Left lung (tissue), 10 donors: ENCODE results near the gene KRT23. TPM values are rescaled to one million over a fixed set of nuclear protein-coding genes. Genes with fewer than 3 reads are reported as not detected.

ENCODE experiments used
- ATAC-seq: fragments of 200-7000 bp; cut with Tn5 transposase; one replicate; pipeline ENCODE4 v1.9.1; 2020; ENCODE audit warnings: moderate library complexity
- DNase-seq, 4 donors: peaks; one replicate each; pipeline ENCODE4 v3.0.0-alpha.2; 2013 to 2020
- H3K27ac ChIP-seq, 2 donors: fragments of 200-600 bp; sonication (generic) in 1 of 2; one replicate each; pipeline versions ENCODE4 v1.5.0 to v1.8.0; 2020 to 2021
- H3K27me3 ChIP-seq, 2 donors: fragments of 200-600 bp; sonication (generic) in 1 of 2; one replicate each; pipeline versions ENCODE4 v1.5.0 to v1.8.0; 2020 to 2021
- H3K36me3 ChIP-seq, 2 donors: fragments of 200-600 bp; sonication (generic) in 1 of 2; one replicate each; pipeline versions ENCODE4 v1.5.0 to v1.8.0; 2020 to 2021
- H3K4me1 ChIP-seq, 2 donors: fragments of 200-600 bp; one replicate each; pipeline ENCODE4 v1.8.0; 2021
- H3K4me3 ChIP-seq, 2 donors: fragments of 200-600 bp; sonication (generic) in 1 of 2; one replicate each; pipeline versions ENCODE4 v1.5.0 to v1.8.0; 2020 to 2021; ENCODE audit warnings: mild to moderate bottlenecking in 1 of 2
- H3K9me3 ChIP-seq, 2 donors: fragments of 200-600 bp; sonication (generic) in 1 of 2; one replicate each; pipeline versions ENCODE4 v1.5.0 to v1.8.0; 2020 to 2021
- intact Hi-C, 2 donors: fragments of 100-400 bp; cut with DNase I; formaldehyde crosslinking; loops; one replicate each; pipeline versions ENCODE4 v1.11.2 to v1.14.2; 2022
- polyA plus RNA-seq, 6 donors: library from polyadenylated mRNA; unstranded; fragments of 120-200 nt; gene quantifications; one replicate each; pipeline ENCODE4 v1.2.1, GENCODE V29; 2013; ENCODE audit not compliant: insufficient read length in 6 of 6
- total RNA-seq, 2 donors: library from RNA; stranded (reverse); fragmentation: NEBNext Ultra II Directional; extraction: Animal tissue kit (Norgen Biotek cat#: 25700); gene quantifications; one replicate each; pipeline ENCODE4 v1.2.1, GENCODE V29; 2021
- TF ChIP-seq, protein P1 (sequence below), 2 donors: fragments of 200-600 bp; sonication (generic) in 1 of 2; IDR thresholded peaks; one replicate each; pipeline versions ENCODE4 v1.5.0 to v1.8.0; 2021; ENCODE audit warnings: antibody characterized with exemption in 2 of 2
- donor health status: DM: no; HTN: yes; CAD: no.
- donor health status: DM: no; HTN: no; CAD: no.

Gene KRT23
- total and polyA plus RNA-seq, 8 donors: 0.09 to 5.6 (median 0.29) TPM; not detected in 1

DNA sequence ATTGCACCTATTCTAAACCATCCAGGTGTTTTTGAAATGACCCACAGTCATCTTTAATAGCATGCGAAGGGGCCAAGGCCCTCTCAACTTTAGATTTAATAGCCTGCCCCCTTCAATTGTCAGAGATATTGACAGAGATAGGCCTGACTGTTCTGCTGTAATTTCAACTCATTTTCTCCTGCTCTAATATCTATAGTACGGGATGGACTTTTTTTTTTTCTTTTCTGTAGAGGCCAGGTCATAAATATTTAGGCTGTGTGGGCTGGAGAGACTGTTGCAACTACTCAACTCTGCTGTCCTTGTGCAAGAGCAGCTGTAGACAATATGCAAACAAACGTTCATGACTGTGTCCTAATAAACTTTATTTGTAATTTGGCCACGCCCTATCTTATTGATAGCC, 27.7 kb downstream of the KRT23 start:
- intact Hi-C loops: loop anchor here in 1 of 2 donors (10.0 kb wide), 1 partner anchor 635 kb away; no protein-coding TSS in a partner anchor
- peaks cover 0 to 38% of the 10 kb centered on the region in 2 donors for H3K4me1 ChIP-seq
- DNase-seq: peak in 1 of 4 donors; percentile 18
- no peak overlapping the region for H3K4me3 ChIP-seq
- no peaks in the 10 kb centered on the region for H3K36me3 ChIP-seq
- peaks cover 0 to 25% of the 10 kb centered on the region in 2 donors for H3K27me3 ChIP-seq
- TF ChIP-seq, protein P1, sequence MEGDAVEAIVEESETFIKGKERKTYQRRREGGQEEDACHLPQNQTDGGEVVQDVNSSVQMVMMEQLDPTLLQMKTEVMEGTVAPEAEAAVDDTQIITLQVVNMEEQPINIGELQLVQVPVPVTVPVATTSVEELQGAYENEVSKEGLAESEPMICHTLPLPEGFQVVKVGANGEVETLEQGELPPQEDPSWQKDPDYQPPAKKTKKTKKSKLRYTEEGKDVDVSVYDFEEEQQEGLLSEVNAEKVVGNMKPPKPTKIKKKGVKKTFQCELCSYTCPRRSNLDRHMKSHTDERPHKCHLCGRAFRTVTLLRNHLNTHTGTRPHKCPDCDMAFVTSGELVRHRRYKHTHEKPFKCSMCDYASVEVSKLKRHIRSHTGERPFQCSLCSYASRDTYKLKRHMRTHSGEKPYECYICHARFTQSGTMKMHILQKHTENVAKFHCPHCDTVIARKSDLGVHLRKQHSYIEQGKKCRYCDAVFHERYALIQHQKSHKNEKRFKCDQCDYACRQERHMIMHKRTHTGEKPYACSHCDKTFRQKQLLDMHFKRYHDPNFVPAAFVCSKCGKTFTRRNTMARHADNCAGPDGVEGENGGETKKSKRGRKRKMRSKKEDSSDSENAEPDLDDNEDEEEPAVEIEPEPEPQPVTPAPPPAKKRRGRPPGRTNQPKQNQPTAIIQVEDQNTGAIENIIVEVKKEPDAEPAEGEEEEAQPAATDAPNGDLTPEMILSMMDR (IDR thresholded peaks at IDR 0.05): no peak
- peak overlapping the region in 1 of 2 donors; percentile 0 for H3K27ac ChIP-seq
- H3K9me3 ChIP-seq: no peaks in the 10 kb centered on the region
- peak; percentile 56 for ATAC-seq

DNA sequence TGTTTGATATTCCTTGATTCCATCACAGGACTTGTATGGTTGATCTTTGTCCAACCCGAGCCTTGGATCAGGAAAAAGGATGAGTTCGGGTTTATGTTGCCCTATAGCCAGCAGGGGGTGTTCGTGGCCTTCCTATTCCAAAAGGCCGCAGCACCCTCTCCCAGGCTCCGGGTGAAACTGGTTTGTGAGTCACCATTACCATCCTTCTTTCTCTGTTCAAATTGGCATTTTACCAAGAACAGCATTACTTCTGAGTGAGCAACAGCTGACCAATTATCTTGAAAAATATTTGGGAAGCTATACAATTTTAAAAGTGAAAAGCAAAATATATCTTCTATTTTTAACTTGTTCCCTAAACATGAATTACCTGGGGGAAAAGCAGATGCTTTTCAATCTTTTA, 28.1 kb downstream of the KRT23 start:
- H3K4me3 ChIP-seq: no peak overlapping the region
- peak; percentile 99 for ATAC-seq
- peak; percentile 61 to 80 (median 76) for DNase-seq
- H3K27ac ChIP-seq: peak overlapping the region in 1 of 2 donors; percentile 0
- peaks cover 0 to 36% of the 10 kb centered on the region in 2 donors for H3K4me1 ChIP-seq
- H3K9me3 ChIP-seq: no peaks in the 10 kb centered on the region
- H3K36me3 ChIP-seq: no peaks in the 10 kb centered on the region
- H3K27me3 ChIP-seq: peaks cover 0 to 26% of the 10 kb centered on the region in 2 donors
- intact Hi-C loops: loop anchor here in 1 of 2 donors (10.0 kb wide), 1 partner anchor 635 kb away; no protein-coding TSS in a partner anchor
- TF ChIP-seq, protein P1 (IDR thresholded peaks at IDR 0.05): peak; percentile 69

DNA sequence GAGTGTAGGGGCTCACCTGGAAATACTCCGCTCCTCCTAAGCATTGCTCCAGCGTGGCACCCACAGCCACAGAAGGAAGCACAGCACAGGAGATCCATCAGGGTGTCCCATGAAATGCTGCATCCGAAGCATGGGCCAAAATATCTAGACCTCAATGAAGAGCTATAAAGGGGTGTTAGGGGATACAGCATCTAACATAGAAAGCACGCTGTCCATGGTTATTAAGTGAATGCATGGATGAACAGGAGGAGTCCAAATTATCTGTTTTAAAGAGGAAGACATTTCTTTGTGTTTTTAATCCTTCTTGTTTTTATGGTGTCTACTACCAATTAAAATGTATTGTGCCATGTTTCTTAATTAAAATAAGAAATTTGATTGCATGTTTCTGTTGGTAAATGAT, 30.8 kb downstream of the KRT23 start:
- ATAC-seq (no peak), DNase-seq (no peak)
- Histone ChIP-seq H3K36me3 (no peaks in the 10 kb centered on the region), H3K27ac (no peak overlapping the region), H3K27me3 (peaks cover 0 to 26% of the 10 kb centered on the region in 2 donors), H3K4me3 (no peak overlapping the region), H3K9me3 (no peaks in the 10 kb centered on the region), H3K4me1 (peaks cover 0 to 30% of the 10 kb centered on the region in 2 donors)
- TF ChIP-seq, protein P1 (IDR thresholded peaks at IDR 0.05): no peak
- intact Hi-C loops: loop anchor here in 1 of 2 donors (10.0 kb wide), 1 partner anchor 638 kb away; no protein-coding TSS in a partner anchor

DNA sequence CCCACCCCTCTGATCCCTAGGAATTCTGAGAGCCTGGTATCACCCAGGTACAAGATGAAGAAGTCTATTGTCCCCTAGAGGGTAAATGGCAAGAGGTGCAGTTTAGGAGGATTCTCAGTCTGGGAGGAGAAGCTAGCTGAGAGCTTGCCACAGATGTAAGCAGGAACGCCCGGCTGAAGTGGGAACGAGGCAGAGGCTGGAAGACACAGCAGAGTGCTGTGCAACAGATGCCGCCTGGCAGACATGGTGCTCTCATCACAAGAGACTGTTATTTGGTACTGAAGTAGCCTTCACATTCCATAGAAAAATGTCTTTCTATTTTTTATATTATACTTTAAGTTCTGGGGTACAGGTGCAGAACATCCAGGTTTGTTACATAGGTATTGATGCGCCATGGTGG, 32.1 kb downstream of the KRT23 start:
- intact Hi-C loops: loop anchor here in 1 of 2 donors (10.0 kb wide), 1 partner anchor 639 kb away; no protein-coding TSS in a partner anchor
- Histone ChIP-seq H3K4me1 (peaks cover 0 to 25% of the 10 kb centered on the region in 2 donors), H3K9me3 (no peaks in the 10 kb centered on the region), H3K27me3 (peaks cover 0 to 26% of the 10 kb centered on the region in 2 donors), H3K27ac (no peak overlapping the region), H3K4me3 (no peak overlapping the region), H3K36me3 (no peaks in the 10 kb centered on the region)
- no peak for ATAC-seq
- TF ChIP-seq, protein P1 (IDR thresholded peaks at IDR 0.05): no peak
- DNase-seq: no peak

DNA sequence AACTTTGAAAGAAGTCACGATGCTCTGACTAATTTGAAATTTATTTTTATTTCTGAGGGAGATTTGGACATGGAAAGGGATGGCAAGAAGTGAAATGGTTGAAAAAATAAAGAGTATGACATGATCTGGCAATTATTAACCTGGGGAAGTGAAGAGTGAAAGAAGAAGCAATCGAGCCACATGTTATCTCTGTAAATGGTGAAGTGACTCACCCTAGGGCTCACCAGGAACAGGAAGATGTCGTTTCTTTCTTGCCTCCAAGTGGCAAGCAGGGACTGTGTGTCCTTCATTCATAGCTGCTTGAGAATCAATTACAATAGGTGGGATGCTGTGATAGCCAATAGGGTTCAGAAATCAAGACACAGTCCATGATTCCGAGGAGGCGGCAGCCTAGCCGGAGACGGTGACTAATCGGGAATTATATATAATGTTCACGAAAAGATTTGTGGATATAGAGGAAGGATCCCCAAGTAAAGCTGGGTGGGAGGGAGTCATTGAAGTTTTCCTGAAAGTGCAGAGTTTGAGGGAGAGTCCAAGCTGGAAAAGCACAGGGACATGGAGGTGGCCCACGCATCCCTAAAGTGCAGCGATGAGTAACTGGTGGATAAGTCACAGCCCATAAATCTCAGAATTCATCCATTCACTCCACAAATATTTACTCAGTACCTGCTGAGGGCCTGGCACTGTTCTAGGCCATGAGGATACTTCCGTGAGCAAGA, 34.2 kb downstream of the KRT23 start:
- DNase-seq: no peak
- Histone ChIP-seq H3K27me3 (peaks cover 0 to 19% of the 10 kb centered on the region in 2 donors), H3K9me3 (no peaks in the 10 kb centered on the region), H3K4me3 (no peak overlapping the region), H3K27ac (no peak overlapping the region), H3K4me1 (peaks cover 0 to 12% of the 10 kb centered on the region in 2 donors), H3K36me3 (no peaks in the 10 kb centered on the region)
- intact Hi-C loops: loop anchor here in 1 of 2 donors (10.0 kb wide), 1 partner anchor 642 kb away; no protein-coding TSS in a partner anchor
- ATAC-seq: peak; percentile 83
- TF ChIP-seq, protein P1 (IDR thresholded peaks at IDR 0.05): no peak
